OCI-LY1 (cell line): ENCODE data around the gene ITGA2.

Experiments used
- EZH2 ChIP-seq: fragments of 200-600 bp; sonication (generic), shearing (Covaris generic); IDR thresholded peaks from 2 replicates; pipeline ENCODE4 v1.8.0; 2017; ENCODE audit warnings: borderline replicate concordance, mixed run types, mild to moderate bottlenecking, antibody characterized with exemption, low read length, moderate library complexity, mixed read lengths
- TF ChIP-seq, protein P1 (sequence below): fragments of 200-600 bp; sonication (generic), shearing (Covaris generic); IDR thresholded peaks from 2 replicates; pipeline ENCODE4 v1.5.1; 2017; ENCODE audit warnings: mild to moderate bottlenecking, antibody characterized with exemption, low read length, moderate library complexity, mixed read lengths

GRCh38 chr5:53041740-53042139 lies 52.6 kb downstream of the ITGA2 start:
- TF ChIP-seq, protein P1, sequence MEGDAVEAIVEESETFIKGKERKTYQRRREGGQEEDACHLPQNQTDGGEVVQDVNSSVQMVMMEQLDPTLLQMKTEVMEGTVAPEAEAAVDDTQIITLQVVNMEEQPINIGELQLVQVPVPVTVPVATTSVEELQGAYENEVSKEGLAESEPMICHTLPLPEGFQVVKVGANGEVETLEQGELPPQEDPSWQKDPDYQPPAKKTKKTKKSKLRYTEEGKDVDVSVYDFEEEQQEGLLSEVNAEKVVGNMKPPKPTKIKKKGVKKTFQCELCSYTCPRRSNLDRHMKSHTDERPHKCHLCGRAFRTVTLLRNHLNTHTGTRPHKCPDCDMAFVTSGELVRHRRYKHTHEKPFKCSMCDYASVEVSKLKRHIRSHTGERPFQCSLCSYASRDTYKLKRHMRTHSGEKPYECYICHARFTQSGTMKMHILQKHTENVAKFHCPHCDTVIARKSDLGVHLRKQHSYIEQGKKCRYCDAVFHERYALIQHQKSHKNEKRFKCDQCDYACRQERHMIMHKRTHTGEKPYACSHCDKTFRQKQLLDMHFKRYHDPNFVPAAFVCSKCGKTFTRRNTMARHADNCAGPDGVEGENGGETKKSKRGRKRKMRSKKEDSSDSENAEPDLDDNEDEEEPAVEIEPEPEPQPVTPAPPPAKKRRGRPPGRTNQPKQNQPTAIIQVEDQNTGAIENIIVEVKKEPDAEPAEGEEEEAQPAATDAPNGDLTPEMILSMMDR, result no peak
- TF ChIP-seq EZH2, result no peak
